T-helper 1 cell (primary cell): ENCODE measurements around the gene RIPOR2.
A peak's percentile ranks its signal among the peaks of the same experiment; 100 is the strongest.

Experiments used
- DNase-seq, 5 donors: peaks; one replicate each; pipeline ENCODE4 v3.0.0-alpha.2; 2012 to 2020

RIPOR2 gene

DNA sequence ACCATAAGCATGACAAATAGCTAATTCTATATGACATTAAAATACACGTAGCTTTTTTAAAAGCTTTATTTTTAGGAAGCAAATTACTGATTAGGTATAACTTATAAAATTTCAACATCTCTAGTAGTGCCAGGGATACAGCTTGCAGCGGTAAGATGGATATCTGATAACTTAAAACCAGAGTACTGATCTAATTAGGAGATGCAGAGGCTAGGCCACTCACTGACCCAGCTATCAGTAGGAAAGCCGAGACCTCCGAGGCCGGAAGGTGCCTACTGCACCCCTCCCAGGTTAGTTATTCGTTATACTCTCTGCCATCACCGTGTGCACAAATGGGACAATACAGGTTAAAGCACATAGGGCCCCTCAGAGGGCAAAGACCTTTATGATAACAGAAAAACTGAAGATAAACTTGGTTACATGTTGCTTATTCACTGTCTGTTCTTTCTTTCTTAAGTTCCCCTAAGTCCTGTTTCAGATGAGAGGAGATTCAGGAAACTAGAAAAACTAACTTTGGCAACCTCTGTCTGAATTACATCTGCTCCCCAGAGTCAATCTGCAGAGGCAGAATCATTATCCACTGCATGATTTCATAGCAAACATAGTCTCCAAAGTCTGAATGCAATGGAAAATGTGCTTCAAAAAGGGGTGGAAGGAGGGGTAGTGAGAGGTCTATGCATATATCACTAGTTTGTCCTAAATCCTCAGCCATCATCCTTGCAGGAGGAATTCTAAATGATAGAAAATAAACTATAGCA lies 60.8 kb downstream of the RIPOR2 start:
- DNase-seq = no peak

DNA sequence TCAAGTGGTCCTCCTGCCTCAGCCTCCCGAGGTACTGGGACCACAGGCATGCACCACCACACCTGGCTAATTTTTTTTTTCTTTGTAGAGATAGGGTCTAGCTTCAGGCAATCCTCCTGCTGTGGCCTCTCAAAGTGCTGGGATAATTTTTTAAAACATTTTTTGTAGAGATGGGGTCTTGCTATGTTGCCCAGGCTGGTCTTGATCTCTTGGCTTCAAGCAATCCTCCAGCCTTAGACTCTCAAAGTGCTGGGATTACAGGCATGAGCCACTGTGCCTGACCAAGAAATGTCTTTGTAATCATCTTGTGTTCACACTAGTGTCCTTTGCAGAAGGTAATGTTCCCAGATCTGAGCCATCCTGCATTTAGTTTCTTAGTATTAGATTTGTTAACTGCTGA lies 61.6 kb downstream of the RIPOR2 start:
- DNase-seq = no peak

DNA sequence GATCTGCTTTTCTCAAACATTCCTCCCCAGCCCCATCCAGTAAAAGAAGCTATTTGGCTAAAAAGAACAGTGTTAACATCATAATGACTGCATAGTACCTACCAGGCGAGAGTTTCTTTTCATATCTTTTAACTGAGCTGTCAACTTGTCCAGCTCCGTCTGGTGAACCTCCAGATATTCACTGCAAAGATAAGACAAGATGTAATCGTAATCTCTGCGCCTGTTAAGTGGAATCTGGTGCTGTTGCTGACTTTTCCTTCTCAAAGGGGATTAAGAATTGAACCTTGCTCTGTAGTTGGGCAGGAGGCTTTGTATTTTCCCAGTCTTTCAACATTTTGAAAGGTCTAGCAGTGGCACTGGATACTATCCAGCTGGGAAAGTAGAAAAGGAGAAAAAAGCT lies 63.0 kb downstream of the RIPOR2 start:
- DNase-seq = no peak

DNA sequence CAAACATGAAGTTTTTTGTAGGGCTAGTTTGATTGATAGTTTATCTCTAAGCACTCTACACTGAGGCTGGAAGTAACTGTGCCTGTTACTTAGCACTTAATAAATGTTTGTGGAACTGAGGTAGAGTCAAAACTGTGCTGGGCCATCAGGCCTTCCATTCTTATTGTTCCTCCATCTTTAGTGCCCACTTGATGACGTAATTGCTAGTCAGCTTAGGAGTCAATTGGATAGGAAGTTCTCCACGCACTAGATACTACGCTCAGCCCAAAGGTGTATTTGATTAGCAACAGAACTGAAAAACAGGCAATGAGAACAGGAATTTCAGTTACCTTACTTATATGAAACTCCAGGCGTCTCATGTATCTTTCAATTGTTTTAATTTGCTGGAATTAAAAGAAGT lies 67.0 kb downstream of the RIPOR2 start:
- DNase-seq = no peak

DNA sequence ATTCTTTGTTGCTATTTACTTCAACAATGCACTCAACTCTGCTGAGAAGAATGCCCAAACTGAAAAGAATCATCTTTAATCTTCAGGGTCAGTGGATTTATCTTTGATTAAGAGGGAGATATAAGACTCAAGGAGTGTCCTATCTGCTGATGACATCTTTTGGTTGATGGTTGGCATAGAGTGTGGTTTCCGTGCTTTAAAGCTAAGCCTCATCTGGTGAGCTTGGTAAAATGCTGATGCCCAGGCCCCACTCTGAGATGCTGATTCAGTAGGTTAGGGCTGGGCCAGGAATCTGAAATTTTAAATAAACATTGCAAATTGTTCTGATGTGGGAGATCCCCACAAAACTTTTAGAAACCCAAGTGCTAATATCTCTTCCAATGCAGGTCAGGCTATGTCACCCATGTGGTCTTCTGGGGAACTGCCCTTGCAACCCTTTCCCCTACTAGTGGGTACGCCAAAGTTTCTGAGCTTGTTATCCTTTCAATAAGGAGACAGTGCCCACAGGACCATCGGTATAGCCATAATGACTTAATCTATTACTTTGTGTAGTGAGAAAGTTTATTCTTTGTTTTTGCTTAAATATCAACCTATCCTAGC lies 68.6 kb downstream of the RIPOR2 start:
- no peak for DNase-seq

DNA sequence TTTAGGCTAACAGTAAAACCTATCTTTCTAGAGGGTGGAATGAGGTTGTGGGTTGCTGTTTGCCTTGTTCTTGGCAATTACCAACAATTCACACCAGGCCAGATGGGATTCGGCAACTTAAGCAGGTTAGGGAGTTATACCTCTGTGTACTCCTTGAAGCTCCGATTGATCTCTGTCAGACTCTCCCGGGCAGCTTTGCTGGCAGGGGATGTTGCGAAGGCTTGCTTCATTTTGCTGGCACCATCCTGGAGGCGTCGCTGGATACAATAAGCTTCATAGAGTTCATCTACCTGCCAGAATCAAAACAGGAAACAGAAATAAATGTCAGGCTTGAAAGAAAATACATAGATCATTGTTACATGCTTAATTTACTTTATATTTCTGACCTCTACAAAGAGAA lies 70.6 kb downstream of the RIPOR2 start:
- no peak for DNase-seq

DNA sequence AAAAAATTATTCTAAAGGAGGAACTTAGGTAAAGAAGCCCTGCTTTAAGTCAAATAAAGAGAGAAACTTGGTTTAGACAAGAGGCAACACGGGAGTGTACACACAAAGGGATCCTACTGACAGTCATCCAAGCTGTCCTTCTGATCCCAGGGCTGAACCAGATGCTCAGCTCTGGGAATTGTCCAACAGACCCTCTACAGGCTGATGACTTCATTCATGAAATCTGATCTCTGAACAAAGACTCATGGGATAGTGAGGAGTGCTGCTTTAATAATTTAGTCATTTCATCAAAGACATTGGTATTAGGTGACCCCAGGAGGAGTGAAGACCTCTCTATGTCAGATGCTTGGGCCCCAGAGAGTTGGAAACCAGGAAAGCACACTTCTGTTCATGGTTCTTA lies 71.4 kb downstream of the RIPOR2 start:
- no peak for DNase-seq

DNA sequence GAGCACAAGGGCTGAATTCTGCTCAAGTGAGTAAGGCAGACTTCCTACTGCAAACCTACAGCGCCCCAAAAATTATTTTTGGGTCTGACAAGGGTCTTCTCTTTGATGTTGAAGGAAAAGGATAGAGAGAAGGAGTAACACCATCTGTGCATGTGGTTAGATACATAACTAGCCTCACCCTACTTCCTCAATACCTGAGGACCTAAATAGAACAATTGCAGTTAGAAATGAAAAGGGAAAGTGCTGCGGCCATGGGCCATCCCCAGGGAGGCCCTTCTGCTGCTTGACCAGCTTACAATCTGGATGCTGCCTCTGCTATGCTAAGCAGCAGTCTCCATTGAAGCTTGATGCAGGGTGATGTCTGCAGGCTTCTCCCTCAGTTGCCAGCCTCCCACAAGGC lies 73.8 kb downstream of the RIPOR2 start:
- no peak for DNase-seq

DNA sequence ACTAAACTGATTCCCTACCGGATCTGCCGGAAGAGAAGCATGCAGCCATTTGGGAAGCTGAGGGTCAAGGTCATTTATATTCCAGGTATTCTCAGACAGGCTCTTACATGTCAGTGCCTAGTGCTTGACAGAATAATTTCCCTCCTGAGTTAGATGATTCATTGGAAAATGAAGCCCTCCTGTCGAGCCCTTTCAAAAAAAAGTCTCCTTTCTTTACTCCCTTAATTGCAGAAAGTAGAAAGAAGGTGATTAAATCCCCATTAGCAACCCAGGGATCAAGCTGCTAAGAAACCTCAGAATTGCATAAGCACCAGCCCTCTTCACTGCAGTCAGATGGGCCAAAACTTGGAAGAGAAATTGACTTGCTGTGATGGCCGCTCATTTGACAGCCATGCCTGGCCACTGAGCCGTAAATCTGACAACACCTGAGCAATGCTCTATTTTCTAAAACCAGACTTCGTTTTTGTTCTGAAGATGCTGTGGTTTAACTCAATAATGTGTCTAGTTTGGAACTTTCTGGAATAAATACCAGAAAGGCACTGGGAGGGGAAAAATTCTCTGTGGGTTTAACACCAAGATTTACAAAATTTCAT lies 76.1 kb downstream of the RIPOR2 start:
- no peak for DNase-seq

DNA sequence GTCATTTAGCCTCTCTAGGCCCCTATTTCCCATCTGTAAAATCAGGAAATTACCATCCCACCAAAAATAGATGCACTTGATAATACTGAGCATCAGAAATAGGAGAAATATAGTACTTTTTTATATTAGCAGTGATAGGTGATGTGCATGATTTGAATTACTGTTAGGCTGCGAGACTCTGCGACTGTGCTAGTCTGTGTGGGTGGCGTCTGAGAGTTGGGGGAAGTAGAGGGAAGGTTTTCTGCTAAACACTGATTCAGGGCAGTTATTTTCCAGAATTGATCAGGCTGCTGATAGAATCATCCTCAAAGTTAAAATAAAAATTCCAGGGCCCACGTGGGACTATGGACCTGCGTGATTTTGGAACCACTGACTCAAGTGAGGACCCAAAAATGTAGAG lies 76.6 kb downstream of the RIPOR2 start:
- DNase-seq = no peak

DNA sequence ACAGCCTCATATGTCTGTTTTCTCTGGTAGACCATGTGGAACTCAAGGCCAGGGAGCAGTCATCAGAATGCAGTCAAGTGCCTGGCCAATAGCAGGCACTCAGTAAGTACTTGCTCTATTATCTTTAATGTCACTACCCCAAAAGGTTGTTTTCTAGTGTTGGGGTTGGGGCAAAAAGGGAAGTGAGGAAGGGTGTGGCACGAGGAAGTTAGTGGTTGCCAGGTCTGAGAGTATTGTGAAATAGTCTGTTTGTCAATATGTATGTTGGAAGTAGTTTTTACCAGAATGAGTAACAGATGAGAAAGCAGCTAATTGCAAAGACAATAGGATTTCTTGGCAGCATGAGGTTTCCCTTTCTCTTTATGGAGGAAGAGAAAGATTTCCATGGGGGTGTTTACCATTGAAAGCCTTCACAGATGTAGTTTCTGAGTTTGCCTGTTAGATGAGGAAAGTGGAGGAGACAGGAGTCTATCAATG lies 77.5 kb downstream of the RIPOR2 start:
- DNase-seq = peak in 1 of 5 donors; percentile 86

DNA sequence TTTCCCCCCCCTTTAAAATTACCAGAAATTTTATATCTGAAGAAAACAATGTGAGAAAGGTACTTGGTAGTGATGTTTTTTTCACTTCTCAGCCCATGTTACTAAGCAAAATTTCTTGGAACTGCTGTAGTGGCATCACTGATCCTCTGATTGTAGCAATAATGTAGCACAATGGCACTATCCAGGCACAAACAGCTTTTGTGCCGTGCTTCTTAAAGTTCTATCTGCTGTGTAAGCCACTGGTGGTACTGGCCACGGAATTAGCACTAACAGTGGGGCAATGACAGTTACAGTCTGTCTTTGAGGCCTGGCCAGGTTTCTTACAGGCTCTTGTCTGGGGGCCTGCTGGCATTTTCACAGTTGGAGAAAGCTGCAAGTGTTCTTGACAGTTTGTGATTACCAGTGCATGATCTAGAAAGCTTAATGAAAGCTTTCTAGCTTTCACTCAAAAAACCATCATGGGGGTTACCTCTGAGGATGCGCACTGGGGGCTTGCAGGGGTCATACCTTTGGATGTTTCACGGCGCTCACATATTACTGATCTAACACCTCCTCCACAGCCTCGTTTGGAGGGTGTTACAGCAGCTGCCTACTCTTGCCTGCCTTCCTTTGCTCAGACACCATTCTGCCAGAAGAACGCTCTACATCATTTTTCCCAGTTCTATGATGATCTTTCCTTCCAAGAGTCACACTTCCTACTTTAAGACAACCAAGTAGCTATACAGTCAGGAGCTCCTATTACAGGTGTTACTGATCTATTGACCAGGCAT lies 78.7 kb downstream of the RIPOR2 start:
- DNase-seq = peak in 1 of 5 donors; percentile 66

DNA sequence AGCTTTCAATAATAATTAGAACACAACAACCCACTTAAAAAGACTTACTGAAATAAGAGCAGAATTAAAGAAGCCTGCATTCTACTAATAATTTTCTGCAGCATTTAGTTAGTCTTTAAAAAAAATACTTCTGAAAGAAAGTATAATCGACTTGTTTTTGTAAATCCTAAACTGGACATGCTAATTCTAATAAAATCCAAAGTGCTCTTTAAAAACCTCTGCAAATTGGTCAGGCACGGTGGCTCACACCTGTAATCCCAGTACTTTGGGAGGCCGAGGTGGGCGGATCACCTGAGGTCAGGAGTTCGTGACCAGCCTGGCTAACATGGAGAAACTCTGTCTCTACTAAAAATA lies 79.5 kb downstream of the RIPOR2 start:
- no peak for DNase-seq

DNA sequence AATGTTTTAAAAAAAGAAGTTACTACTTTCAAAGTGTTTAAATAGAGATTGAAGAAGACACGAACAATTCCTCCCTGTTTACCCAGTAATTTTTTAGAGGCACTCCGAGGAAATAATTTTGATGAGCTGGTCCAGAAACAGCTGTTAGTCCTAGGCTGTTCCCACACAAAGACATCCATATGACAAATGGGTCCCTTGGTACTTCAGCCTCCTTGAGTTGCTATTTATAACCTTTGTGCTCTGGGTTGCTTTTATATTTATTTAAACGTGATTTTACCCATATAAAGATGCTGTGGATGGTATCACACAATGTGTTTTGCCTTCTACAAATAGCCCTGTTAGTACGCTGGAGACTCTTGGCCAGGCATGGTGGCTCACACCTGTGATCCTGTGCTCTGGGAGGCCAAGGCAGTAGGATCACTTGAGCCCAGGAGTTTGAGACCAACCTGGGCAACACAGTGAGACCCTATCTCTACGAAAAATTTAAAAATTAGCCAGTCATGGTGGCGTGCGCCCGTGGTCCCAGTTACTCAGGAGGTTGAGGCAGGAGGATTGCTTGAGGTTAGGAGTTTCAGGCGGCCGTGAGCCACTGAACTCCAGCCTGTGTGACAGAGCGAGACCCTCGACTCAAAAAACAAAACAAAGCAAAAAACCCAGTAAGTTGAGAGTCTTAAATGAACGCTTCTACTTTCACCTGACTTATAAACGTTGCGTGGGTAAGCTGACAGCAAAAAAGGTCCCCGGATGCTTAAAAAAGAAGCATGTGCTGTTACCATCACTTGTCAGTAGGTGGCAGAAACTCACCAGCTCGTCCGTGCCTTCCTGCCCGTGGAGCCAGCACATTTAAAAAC lies 80.1 kb downstream of the RIPOR2 start:
- DNase-seq = peak; percentile 22 to 81 (median 58)

DNA sequence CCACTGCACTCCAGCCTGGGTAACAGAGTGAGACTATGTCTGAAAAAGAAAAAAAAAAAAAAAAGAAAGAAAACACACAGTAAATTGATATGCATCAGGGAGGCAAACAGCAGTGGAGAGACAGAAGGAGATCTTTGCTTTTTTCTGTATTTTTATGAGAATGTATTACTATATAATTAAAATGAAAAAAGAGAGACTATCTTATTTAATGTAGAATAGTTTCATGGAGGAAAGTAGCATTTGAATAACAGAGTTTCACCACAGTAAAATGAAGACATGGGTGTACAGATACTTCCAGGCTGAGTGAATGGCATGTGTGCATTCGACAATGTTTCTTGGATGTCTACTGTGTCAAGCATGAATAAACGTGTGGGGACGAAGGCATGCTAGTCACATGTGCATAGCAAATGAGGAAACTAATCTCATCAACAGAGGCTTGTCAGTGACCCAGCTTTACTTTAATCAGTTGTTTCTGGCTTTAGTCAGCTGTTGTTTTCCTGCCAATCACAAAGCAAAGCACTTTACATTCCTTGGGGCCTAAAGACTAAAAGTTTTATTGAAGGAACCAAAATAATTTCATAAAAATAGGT lies 81.6 kb downstream of the RIPOR2 start:
- no peak for DNase-seq

DNA sequence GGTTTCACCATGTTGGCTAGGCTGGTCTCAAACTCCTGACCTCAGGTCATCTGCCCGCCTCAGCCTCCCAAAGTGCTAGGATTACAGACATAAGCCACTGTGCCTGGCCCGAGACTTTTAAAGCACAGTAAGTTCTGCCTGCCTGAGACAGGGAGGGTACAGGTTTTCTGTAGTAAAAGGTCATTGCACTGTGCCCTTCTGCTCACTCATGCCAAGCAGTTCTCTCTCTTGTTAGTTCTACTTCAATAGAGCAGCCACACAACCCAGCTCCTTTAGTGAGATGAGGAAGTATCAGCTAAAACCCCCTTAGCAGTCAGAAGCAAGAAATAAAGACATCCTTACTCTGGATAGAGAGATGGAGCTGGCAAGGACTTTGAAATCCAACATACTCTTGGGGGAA lies 84.7 kb downstream of the RIPOR2 start:
- DNase-seq = no peak

DNA sequence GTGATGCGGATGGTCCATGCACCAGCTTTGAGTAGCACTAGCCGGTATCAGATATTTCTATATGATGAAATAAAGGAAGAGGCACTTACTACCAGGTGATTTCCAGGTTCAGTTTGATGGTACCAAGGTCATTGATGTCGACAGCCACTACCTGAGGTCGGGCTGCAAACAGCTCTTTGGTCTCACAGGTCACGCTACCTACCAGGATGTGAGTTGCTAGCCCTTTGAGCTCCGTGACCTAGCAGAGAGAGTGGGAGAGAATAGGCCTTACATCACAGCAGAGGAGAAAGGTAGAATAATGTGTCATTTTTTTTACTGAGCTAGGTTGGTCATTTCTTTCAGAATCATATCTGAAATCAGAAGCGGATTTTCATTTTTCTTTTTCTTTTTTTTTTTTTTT lies 86.0 kb downstream of the RIPOR2 start:
- no peak for DNase-seq

DNA sequence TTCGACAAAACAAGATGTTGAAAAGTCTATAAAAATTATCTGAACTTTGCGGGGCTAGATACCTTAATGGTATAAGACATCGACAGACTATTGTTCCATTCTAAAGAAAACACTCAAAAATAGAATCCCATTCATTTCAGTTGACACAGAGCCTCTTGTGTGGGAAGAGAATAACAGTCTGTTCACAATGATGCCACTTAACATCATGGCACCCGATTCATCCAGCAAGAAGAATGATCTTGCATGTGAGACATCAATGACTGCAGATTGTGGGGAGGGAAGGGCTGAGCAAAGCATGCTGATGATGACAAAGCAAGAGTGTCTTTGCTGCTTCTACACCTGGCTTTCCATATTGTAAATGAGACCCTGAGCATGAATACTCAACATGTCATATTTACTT lies 87.3 kb downstream of the RIPOR2 start:
- DNase-seq = no peak

DNA sequence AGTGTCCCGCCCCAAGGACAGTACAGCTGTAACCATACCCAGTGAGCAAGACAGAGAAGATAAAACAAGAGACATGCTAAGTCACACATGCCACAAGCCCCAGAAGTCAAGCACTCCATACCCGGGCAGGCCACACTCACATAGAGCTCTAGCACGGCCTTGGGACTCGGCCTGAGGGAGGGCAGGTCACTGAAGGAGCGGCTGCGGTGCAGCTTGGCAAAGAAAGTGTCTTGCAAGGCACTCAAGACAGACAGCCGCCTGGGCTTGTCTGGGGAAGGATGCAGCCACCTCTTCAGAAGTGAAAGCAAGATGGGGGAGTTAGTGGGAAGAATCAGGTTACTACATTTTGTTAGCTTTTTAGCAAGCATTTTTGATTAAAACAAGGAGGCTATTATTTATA lies 88.4 kb downstream of the RIPOR2 start:
- no peak for DNase-seq

DNA sequence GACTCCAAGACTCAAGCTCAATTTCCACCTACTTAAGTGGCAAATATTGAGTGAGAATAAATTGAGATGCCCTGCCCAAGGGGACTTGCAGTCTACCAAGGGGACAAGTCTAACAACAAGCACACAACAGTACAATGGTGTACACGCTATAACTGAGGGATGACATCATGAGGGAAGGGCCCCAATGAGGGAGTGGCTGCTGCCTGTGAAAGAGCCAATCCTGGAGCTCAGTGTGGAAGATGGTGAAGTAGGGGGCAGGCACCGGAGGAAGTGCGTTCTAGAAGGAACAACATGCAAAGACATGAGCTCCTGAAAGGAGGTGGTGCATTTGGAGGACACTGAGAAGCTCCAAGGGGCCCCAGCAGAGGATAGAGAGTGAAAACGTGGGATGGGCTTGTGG lies 90.2 kb downstream of the RIPOR2 start:
- no peak for DNase-seq

DNA sequence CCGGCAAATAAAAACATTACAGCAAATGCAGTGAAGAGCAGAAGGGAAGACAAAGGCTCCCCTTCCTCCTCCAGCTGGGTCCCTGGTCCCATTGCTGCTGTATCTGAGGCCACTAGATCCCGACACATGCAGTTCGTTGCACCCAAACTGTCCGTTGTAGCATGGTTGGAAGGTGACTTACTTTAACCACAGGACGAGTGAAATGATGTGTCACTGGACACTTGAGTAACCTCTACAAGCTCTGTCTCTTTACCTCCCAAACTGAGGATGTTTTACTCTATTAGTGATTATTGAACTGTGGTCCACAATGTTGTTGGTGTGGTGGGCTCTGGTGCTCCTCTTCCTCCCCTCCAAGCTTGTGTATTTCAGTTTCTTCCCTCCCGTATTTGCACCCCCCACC lies 90.9 kb downstream of the RIPOR2 start:
- no peak for DNase-seq

DNA sequence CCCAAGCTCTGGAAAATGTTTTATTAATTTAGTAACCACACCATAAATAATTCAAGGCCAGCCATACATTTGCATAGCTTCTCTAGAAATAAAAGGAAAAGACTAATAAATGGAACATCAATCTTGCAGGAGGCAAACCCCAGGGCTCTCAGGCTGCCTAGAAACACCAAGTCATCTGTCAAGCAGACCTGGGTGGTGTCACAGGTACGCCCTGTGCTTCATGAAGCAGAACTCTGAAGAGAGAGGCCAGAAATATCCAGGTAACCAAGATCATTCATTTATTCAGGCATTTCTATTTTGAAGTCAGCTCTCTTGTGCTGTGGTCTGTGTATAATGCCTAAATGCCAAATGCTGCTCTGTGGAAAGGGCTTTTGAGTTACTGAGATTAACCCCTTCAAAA lies 91.7 kb downstream of the RIPOR2 start:
- DNase-seq = no peak
